GM18858 (cell line): ENCODE data around the gene B3GNT8.
"Not testable (repeated sequence)": the region's sequence is repeated elsewhere in the genome, so short reads cannot be mapped to it uniquely, and the experiment has no call there.

ENCODE experiments used
- ATAC-seq: cut with Tn5 transposase; IDR thresholded peaks from one replicate; pipeline ENCODE4 v1.9.1; 2021; ENCODE audit not compliant: unreplicated experiment

Gene B3GNT8

DNA sequence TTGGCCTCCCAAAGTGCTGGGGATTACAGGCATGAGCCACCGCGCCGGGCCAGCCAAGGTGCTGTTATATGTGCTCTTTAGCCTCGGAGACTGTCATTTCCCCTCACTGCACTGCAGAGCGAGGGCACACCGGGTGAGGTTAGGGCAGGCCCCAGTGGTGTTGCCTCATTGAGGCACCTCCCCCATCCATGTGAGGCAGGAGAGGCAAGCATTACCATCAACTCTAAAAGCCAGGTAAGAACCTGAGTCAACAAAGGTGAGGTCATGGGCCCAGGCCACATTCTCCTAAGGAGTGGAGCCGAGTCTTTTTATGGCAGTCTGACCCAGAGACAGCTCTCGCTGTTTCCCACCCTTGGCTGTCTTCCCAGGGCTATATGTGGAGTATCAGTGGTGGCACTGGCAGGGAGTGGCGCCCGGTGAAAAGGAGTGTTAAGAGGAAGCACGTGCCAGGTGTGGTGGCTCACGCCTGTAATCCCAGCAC is 10.9 kb downstream of the B3GNT8 start:
- no peak for ATAC-seq

GRCh38 chr19:41415154-41415571 is 12.0 kb downstream of the B3GNT8 start:
- no peak for ATAC-seq

DNA sequence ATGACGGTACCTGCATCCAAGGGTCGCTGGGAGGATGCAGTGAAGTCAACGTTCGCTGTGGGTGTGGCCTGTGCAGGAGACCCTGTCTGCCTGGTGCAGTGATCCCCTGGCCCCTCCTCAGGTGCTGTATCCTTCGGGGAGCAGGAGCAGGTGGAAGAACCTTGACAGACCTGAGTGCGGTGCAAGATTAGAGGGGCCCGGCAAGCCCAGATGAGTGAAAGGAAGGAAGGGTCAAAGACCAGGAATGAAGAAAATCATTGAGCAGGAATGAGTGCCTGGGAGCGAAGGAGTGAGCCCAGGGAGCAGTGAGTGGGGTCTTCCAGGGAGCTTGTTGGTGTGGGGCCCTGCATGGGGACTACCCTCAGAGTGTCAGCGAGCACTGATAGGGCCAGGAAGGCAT is 12.7 kb downstream of the B3GNT8 start:
- ATAC-seq, result no peak

GRCh38 chr19:41413947-41414346 is 13.2 kb downstream of the B3GNT8 start:
- ATAC-seq, result no peak

DNA sequence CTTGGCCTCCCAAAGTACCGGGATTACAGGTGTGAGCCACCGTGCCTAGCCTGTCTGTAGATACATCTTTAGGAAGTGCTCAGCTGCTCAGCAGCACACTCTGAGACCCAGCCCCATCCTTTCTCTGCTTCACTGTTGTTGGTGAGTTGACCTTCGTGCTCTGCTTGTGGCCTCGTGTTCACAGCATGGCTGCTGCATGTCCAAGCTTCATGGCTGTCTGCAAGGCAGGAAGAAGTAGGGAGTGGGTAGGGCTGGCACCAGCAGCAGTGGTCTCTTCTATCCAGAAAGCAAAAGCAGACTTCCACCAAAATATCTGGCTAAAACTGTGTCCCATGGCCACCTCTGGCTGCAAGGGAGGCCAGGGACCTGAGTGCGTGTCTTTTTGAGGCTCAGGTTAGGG is 14.2 kb downstream of the B3GNT8 start:
- no peak for ATAC-seq

GRCh38 chr19:41411968-41412265 is 15.3 kb downstream of the B3GNT8 start:
- ATAC-seq, result no peak

- no peak for ATAC-seq
Measured at GRCh38 chr19:41411100-41411967, 15.8 kb downstream of the B3GNT8 start.

DNA sequence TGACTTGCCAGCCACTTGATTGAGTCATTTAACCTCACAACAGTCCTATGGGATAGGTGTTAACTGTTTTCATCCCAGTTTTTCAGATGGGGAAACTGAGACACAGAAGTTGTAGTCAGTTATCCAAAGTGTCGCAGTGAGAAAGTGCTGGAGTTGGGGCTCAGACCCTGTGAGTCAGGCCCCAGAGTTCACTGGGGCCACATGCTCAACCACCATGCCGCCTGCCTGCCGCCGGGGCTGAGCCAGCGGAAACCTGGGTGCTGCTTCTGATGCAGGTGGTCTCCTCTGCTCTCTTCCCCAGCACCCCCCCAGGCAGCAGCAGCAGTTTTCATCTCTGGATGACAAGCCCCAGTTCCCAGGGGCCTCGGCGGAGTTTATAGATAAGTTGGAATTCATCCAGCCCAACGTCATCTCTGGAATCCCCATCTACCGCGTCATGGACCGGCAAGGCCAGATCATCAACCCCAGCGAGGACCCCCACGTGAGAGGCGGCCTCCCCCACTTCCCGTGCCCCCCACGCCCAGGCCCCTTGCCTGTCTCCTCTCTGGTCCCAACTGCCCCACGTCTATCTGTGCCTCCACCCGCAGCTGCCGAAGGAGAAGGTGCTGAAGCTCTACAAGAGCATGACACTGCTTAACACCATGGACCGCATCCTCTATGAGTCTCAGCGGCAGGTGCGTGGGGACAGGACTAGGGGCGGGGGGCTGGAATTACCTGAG is 16.7 kb downstream of the B3GNT8 start:
- ATAC-seq, result no peak

DNA sequence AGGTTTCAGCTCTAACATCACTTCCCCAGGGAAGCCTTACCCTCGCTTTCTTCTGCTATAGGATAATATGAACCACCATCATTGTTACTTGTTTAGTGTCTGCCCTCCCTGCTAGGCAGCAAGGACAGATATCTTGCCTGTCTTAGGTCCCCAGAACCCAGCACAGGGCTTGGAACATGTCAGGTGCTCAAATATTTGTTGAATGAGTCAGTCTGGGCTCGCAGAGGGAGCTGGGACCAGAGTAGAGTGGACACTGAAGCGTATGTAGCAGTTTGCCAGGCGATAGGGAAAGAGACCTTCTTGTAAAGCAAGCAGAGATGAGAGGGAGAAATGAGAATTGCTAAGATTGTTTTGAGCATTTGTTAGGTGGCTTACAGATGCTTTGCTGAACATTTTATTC is 17.9 kb downstream of the B3GNT8 start:
- ATAC-seq, result no peak

GRCh38 chr19:41408846-41409245 is 18.3 kb downstream of the B3GNT8 start:
- not testable (repeated sequence) for ATAC-seq

GRCh38 chr19:41408256-41408655 is 18.9 kb downstream of the B3GNT8 start:
- no peak for ATAC-seq

DNA sequence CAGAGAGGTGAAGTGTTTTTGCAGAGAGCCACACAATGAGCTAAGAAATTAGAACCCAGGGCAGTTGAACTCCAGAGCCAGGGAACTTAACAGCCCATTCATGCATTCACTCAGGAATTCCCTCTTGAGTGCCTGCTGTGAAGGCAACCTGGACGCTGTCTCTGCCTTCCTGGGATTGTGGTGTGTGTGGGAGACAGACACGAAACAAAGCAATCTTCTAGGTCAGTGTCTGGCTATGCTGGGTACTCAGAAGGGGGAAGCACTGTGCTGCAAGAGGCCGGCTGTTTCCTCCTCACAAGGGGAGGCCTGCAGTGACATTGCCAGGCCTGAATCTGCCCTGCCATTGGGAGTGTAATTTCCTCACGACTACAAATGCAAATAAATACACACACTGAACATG is 19.9 kb downstream of the B3GNT8 start:
- no peak for ATAC-seq

DNA sequence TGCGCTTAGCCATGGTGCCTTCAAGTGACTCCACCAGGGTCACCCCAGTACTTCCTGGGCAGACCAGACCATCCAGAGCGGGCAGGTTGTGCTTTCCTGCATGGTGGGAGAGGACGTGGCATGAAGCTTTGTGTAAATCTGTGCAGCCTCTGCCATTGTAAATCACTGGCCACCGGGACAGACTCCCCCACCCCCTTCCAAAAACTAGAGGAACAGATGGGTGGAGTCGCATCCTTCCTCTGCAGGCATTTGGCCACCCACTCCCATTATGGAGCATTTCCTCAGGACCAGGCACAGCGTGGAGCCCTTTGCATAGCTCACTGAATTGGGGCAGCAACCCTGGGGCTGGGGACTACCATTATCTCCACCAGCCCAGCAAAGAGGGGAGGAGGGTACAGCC is 21.4 kb downstream of the B3GNT8 start:
- no peak for ATAC-seq

GRCh38 chr19:41403181-41403970 is 23.8 kb downstream of the B3GNT8 start:
- no peak for ATAC-seq

- no peak for ATAC-seq
Measured at GRCh38 chr19:41402010-41402409, 25.2 kb downstream of the B3GNT8 start.

- no peak for ATAC-seq
Measured at GRCh38 chr19:41401483-41401882, 25.7 kb downstream of the B3GNT8 start.

GRCh38 chr19:41399525-41399924 is 27.6 kb downstream of the B3GNT8 start:
- no peak for ATAC-seq

- no peak for ATAC-seq
Measured at GRCh38 chr19:41399091-41399490, 28.1 kb downstream of the B3GNT8 start.

GRCh38 chr19:41398598-41398997 is 28.6 kb downstream of the B3GNT8 start:
- no peak for ATAC-seq

GRCh38 chr19:41398050-41398418 is 29.1 kb downstream of the B3GNT8 start:
- no peak for ATAC-seq
